ENCODE measurements around the gene GPR139.

Gene GPR139

GRCh38 chr16:20056436-20056835, 17.3 kb downstream of the GPR139 start:
- DNase-seq (ENCODE audit: extremely low read depth in 1 of 2, low read depth in 1 of 2), result no peak

GRCh38 chr16:20053336-20053735, 20.4 kb downstream of the GPR139 start:
- DNase-seq (ENCODE audit: extremely low read depth in 1 of 2, low read depth in 1 of 2), result no peak

GRCh38 chr16:20051611-20052010, 22.1 kb downstream of the GPR139 start:
- no peak for DNase-seq (ENCODE audit: extremely low read depth in 1 of 2, low read depth in 1 of 2)

DNA sequence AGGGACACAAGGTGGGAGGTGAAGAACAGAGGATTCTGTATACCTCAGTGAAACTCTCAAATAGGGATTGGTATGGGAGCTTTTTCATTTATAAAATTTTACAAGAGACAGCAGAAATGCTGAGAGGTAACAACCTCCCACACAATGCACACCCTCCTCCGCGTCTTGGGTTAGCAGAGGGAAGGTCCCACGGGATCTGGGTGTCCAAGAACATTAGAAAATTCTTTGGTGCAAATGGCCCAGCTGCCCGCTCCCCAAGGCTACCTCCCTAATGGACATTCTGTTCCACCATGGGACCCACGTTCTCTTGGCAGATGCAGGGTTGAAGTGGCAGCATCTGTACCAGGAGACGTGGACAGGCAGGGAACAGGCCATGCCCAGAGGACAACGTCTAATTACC, 22.5 kb downstream of the GPR139 start:
- no peak for DNase-seq (ENCODE audit: extremely low read depth in 1 of 2, low read depth in 1 of 2)

DNA sequence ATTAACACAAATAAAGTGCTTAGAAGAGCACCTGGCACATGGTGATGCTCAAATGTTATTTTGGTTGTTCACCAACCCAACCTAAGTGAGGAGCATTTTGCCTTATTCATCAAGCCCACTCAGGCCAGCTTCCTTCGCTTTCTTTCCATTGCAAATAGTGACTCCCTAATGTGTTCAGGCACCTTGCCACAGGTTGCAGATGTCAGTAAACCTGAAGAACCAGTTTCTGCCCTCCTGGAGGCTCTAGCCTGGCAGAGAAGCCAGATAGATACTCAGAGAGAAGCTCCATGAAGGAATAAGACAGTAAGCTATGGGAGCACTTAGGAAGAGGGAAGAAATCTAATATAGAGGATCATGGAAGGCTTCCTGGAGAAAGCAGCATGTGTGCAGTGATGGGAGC, 23.9 kb downstream of the GPR139 start:
- DNase-seq (ENCODE audit: extremely low read depth in 1 of 2, low read depth in 1 of 2), result no peak

GRCh38 chr16:20045886-20046285, 27.8 kb downstream of the GPR139 start:
- DNase-seq (ENCODE audit: extremely low read depth in 1 of 2, low read depth in 1 of 2), result no peak

DNA sequence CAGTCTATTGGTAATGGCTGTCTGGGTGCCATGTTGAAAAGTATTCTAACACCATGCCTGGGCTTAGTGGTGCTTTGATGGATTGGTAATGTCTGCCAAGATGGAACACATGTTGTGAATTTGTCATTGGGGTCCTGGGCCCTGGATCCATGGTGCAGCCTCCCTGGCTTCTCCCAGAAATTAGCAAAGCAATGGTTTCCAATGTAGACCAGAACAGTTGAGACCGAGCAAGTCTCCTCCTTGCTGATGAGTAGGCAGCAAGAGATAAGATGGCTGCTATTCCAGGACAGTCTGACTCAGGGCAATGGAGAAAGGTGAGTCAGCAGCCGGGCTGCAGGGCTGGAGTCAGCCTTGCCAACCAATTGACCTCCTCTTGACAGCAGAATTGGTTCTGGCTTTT, 30.8 kb downstream of the GPR139 start:
- DNase-seq (ENCODE audit: extremely low read depth in 1 of 2, low read depth in 1 of 2), result no peak

DNA sequence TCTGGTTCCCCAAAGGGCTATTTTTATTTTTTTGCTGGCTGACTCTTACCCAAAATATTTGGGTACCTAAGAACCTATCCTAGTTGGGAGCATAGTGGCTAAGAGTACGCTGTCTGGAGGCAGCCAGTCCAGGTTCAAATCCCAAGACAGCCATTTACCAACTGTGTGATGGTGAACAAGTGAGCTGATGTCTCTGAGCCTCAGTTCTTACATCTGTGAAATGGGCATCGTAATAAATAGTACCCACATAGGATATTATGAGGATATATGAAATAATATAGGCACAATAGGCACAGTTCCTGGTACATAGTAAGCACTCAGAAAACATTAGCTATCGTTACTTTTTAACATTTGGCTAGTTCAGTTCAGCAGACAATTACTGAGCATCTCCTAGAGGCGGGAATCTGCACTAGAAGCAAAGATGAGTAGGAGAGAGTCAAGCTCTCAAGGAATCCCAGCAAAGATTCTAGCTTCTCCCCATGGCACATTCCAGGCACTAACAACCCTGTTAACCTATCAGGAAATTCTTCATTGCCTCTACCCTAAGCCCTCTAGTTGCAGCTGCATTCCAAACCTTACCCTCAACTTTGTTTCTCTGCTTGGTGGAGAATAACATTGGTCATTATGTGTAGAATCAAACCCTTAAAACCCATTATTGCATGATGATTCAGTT, 31.6 kb downstream of the GPR139 start:
- DNase-seq (ENCODE audit: extremely low read depth in 1 of 2, low read depth in 1 of 2), result no peak

DNA sequence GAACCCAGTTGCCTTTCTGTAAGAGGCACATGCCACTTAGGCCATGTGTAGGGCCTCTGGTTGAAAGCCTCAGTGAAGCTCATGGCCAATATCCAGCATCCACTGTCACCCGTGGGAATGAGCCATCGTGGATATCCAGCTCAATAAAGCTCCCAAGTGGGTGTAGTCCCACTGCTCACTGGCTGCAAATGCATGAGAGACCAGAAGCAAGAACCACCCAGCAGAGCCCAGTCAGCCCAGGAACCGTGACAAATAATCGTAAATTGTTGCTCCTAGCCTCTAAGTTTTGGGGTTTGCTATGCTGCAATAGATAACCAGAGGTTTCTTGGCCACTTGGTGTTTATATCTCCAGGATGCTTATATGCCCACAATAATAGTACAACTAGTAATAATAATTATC, 33.7 kb downstream of the GPR139 start:
- DNase-seq (ENCODE audit: extremely low read depth in 1 of 2, low read depth in 1 of 2), result no peak

DNA sequence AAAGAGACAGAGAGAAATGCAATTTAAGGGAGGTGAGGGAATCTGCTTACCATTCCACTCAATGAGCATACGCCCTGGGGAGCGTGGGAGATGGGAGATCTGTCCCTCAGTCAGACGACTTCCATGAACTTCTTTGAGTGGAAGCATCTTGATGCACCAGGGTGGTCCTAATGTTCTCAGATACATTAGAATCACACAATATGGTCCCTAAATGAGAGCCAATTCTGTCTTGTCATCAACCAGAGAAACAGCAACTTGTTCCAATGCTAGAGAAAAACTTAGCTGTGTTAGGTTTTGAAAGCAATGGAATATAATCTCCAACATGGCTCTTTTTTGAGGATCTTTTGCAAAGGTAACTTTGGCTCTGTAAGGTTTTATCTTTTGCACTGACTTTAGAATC, 44.1 kb downstream of the GPR139 start:
- DNase-seq (ENCODE audit: extremely low read depth in 1 of 2, low read depth in 1 of 2), result no peak

DNA sequence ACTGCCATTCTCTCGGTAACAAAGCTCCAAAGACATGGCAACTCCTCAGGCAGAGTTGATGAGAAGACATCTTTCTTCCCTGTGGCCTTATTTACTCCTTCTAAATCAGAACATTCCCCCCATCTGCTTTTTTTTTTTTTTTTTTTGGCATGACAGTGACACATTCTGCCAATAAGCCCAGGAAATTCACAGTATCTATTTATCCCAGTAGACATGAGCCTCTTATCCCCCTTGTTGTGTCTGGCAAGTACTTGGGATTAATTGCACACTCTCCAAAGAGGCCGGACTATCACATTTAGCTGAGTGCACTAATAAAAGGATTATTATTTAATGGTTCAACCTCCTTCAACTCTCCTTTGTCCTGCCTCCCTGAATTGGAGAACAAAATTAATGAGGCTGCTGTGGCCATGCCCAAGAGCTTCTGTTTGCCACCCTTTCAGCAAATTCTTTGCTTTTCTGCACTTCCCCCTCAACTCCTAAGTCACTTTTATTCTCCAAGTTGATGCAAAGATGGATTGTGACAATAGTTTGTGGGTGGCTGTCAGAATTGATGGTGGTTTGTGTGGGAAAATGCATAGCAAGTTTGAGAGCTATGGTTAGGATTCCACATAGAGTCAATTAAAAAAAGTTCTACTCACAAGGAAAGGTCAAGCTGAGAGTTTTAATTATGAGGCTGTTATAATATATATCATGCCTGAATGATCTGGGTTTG, 47.2 kb downstream of the GPR139 start:
- DNase-seq (ENCODE audit: extremely low read depth in 1 of 2, low read depth in 1 of 2), result no peak

DNA sequence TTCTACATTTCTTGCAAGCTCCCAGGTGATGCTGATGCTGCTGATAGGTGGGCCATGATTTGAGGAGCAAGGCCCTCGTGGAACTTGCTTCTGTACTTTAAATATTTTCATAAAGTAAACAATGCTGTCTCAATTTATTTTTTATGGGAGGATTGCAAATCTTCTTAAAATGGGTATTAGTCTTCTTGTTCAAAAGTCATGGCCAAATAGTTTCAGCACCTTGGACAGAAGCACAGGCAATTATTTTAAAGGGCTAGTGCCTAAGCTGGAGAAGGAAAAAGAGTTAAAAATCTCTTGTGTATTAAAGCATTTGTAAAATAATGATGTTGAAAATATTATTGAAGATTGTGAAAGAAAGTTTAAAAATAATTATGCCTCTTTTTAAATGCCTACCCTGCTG, 50.5 kb downstream of the GPR139 start:
- DNase-seq (ENCODE audit: extremely low read depth in 1 of 2, low read depth in 1 of 2), result no peak

DNA sequence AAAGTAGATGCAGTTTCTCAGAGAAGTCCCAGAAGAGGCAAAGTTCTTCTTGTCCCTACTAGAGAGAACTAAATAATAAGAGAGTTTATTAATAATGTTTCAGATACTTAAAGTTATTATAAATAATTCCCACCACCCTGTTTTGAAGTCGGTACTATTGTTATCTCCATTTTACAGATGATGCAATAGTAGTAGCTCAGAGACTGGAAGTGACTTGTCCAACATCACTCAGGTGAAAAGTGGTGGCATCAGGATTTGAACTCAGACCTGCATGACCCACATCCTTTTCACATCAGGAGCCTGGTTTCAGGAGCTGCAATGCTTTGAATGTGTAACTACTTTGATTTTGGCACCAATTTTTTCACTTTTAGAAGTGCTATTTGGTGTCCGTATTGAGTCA, 52.7 kb downstream of the GPR139 start:
- no peak for DNase-seq (ENCODE audit: extremely low read depth in 1 of 2, low read depth in 1 of 2)

DNA sequence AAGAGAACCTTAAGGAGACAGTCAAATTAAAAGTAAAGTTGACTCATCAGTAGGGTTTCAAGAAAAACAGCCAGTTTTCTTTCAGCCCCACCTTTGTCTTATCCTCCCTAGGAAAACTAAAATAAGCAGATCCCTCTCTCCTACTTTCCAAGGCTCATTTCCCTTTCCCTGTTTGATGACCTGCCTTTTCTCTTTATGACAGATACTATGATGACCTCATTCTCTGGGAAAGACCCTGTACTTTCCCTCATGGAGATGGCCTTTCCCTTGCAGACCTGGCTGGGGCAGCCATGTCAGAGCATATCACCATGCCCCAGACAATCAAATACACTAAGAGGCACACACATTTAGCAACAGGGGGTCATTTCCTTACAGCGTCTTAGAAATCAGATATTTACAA, 53.6 kb downstream of the GPR139 start:
- DNase-seq (ENCODE audit: extremely low read depth in 1 of 2, low read depth in 1 of 2), result no peak

DNA sequence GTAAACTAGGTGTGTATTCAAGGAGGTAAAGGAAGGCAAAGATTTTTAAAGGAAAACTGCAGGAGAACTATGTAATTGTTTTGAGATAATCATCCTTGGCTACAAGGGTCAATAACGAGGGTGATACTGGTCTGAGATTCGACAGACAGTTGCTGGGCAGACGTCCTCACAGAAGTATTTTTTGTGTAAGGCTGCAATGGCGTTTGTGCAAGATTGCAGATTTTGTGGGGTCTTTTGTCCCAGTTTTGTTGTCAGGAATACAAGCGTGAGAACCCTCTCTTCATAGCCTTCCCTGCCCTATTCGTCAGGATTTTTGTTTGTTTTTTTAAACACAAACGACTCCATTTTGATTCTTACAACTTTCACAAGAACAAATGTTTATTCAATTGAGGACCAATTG, 57.5 kb downstream of the GPR139 start:
- no peak for DNase-seq (ENCODE audit: extremely low read depth in 1 of 2, low read depth in 1 of 2)

DNA sequence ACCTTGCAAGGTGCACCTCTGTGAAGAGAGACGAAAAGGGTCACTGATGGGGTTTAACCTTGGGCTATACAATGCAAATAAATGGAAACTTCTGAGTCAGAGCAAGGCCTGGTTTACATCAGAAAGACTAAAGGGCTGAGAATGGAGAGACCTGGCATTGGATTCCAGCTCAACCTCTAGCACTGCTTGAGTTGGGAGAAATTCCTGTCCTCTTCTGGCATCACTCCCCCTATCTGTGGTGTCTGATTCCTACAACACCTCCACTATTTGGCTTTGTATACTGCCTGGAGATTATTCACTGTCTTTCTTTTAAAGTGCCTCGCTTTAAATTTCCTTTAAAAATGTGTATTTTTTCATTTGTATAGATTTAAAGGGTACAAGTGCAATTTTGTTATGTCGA, 68.8 kb downstream of the GPR139 start:
- no peak for DNase-seq (ENCODE audit: extremely low read depth in 1 of 2, low read depth in 1 of 2)

DNA sequence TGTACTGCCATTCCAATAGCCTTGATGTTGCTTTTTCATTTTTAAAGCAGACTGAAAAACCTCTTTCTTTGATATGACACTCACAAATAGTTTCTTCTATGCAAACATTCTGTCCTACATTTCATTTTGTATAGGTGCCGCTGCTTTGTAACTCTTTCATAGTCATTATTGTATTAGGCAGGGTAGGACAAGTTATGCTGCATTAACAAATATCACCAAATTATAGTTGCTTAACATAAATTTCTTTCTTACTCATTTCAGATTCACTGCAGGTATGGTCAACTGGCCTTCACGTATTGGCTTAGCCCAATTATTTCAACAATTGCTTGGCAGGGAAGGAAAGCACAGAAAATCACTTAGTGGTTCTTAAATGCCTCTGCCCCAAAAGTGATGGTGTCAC, 70.8 kb downstream of the GPR139 start:
- DNase-seq (ENCODE audit: extremely low read depth in 1 of 2, low read depth in 1 of 2), result no peak

GRCh38 chr16:20001856-20002707, 71.6 kb downstream of the GPR139 start:
- DNase-seq (ENCODE audit: extremely low read depth in 1 of 2, low read depth in 1 of 2), result no peak

DNA sequence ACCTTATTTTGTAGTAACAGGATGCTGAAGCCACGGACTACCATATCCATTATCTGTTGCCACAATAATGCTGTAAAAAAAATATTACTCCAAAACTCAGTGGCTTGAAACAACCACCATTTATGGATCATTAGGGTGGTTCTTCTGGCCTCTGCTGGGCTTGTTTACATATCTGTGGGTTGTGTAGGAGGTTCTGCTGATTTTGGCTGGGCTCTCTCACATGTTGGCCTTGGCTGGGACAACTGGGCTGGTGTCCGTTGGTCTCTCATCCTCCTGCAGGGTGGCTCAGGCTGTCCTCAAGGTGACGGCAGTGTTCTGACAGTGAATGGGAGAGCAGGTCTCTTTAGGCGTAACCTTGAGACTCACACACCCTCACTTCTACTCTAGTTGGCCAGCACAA, 76.0 kb downstream of the GPR139 start:
- no peak for DNase-seq (ENCODE audit: extremely low read depth in 1 of 2, low read depth in 1 of 2)

- DNase-seq (ENCODE audit: extremely low read depth in 1 of 2, low read depth in 1 of 2), result no peak
Observed at GRCh38 chr16:19997264-19997663, 76.4 kb downstream of the GPR139 start.

DNA sequence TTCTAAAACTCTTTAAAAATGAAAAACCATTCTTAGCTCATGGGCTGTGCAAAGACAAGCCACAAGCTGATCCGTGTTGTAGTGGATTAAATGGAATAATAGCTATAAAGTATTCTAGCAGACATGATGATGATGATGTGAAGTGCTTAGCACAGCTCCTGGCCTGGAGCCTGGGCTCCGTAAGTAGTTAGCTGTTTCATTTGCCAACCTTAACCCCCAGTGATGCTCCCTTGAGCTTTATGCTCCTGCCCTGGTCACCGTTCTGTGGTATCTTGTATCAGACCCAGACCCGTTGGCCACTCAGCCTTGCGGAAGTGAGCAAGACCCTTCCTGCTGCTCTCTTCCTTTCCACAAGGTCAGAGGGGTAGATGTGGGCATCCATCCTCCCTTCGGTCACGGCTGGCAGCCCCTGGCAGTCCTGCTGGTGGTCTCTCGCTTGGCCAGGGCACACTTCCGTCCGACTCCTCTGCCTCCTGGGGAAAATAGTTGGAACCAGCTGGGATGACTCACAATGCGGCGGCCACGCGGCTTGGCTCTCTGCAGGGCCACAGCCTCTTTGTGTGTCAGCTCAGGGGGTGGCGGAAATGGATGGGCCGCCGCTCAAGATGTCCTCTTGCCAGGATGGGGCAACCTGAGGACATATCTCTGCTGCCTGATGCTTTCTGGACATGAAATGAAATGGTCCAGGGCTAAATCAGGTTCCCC, 79.1 kb downstream of the GPR139 start:
- DNase-seq (ENCODE audit: extremely low read depth in 1 of 2, low read depth in 1 of 2), result no peak

Data from activated CD8-positive, alpha-beta memory T cell treated with anti-CD3 and anti-CD28 coated beads for 1 hour (primary cell).